Ascending aorta (tissue), 2 donors: ENCODE results near the gene SUGP2. TPM values are rescaled to one million over a fixed set of nuclear protein-coding genes. Genes with fewer than 3 reads are reported as not detected.
A peak's percentile ranks its signal among the peaks of the same experiment; 100 is the strongest.

ENCODE experiments used
- DNase-seq, 2 donors: peaks; one replicate each; pipeline ENCODE4 v3.0.0-alpha.2; 2019; ENCODE audit warnings: low spot score in 2 of 2
- H3K27ac ChIP-seq, 2 donors: fragments of 200-600 bp; sonication (generic); one replicate each; pipeline ENCODE4 v1.5.1; 2016 to 2017; ENCODE audit warnings: mild to moderate bottlenecking in 1 of 2
- H3K27me3 ChIP-seq: fragments of 200-600 bp; sonication (generic); one replicate; pipeline ENCODE4 v1.5.1; 2017
- H3K36me3 ChIP-seq, 2 donors: fragments of 200-600 bp; sonication (generic); one replicate each; pipeline ENCODE4 v1.5.1; 2016
- H3K4me1 ChIP-seq, 2 donors: fragments of 200-600 bp; sonication (generic); one replicate each; pipeline ENCODE4 v1.5.1; 2016 to 2017; ENCODE audit warnings: mild to moderate bottlenecking in 1 of 2
- H3K4me3 ChIP-seq, 2 donors: fragments of 200-600 bp; sonication (generic); one replicate each; pipeline ENCODE4 v1.5.1; 2016 to 2017; ENCODE audit warnings: mild to moderate bottlenecking in 1 of 2
- H3K9me3 ChIP-seq, 2 donors: fragments of 200-600 bp; sonication (generic); one replicate each; pipeline ENCODE4 v1.5.1; 2016
- intact Hi-C: fragments of 100-400 bp; cut with DNase I; formaldehyde crosslinking; loops from one replicate; pipeline ENCODE4 v1.15.1; 2023
- total RNA-seq: library from RNA; depleted of rRNA; stranded (reverse); fragments of >200 nt; gene quantifications from one replicate; pipeline ENCODE4 v1.1.0, GENCODE V29; 2016
- TF ChIP-seq, protein P1 (sequence below), 3 experiments: fragments of 200-600 bp in 2 of 3; fragments of 450-650 bp in 1 of 3; sonication (generic) in 2 of 3; IDR thresholded peaks; one replicate each; pipeline ENCODE4 v1.5.1; 2016 to 2019; ENCODE audit warnings: antibody characterized with exemption in 3 of 3, mild to moderate bottlenecking in 1 of 3, moderate library complexity in 1 of 3

SUGP2 gene
- total RNA-seq, 1 donor from 2014 or later, result 23.6 TPM

GRCh38 chr19:18972301-18972811 is 61.0 kb downstream of the SUGP2 start:
- TF ChIP-seq, protein P1, sequence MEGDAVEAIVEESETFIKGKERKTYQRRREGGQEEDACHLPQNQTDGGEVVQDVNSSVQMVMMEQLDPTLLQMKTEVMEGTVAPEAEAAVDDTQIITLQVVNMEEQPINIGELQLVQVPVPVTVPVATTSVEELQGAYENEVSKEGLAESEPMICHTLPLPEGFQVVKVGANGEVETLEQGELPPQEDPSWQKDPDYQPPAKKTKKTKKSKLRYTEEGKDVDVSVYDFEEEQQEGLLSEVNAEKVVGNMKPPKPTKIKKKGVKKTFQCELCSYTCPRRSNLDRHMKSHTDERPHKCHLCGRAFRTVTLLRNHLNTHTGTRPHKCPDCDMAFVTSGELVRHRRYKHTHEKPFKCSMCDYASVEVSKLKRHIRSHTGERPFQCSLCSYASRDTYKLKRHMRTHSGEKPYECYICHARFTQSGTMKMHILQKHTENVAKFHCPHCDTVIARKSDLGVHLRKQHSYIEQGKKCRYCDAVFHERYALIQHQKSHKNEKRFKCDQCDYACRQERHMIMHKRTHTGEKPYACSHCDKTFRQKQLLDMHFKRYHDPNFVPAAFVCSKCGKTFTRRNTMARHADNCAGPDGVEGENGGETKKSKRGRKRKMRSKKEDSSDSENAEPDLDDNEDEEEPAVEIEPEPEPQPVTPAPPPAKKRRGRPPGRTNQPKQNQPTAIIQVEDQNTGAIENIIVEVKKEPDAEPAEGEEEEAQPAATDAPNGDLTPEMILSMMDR (IDR thresholded peaks at IDR 0.05), result no peak
- H3K27ac ChIP-seq, result peak overlapping the region; percentile 56 to 62

GRCh38 chr19:18969931-18970659 is 63.2 kb downstream of the SUGP2 start:
- peak overlapping the region in 1 of 2 donors; percentile 26 for H3K27ac ChIP-seq
- TF ChIP-seq, protein P1 (IDR thresholded peaks at IDR 0.05), result no peak

More at GRCh38 chr19:18972301-18972811, 61.0 kb downstream of the SUGP2 start:
- no peaks in the 10 kb centered on the region for H3K9me3 ChIP-seq
- DNase-seq, result no peak
- no peaks in the 10 kb centered on the region for H3K27me3 ChIP-seq
- peaks cover 3 to 5% of the 10 kb centered on the region in 2 donors for H3K4me1 ChIP-seq
- intact Hi-C loops, result no loop called here
- no peak overlapping the region for H3K4me3 ChIP-seq
- H3K36me3 ChIP-seq, result no peaks in the 10 kb centered on the region

GRCh38 chr19:18967358-18968146 is 65.8 kb downstream of the SUGP2 start:
- intact Hi-C loops, result no loop called here
- TF ChIP-seq, protein P1 (IDR thresholded peaks at IDR 0.05), result no peak
- Histone ChIP-seq H3K4me1 (peaks cover under 1 to 3% of the 10 kb centered on the region in 2 donors), H3K36me3 (no peaks in the 10 kb centered on the region), H3K27me3 (no peaks in the 10 kb centered on the region), H3K27ac (peak overlapping the region in 1 of 2 donors; percentile 54), H3K4me3 (no peak overlapping the region), H3K9me3 (no peaks in the 10 kb centered on the region)
- peak; percentile 50 to 77 for DNase-seq

More at GRCh38 chr19:18969931-18970659, 63.2 kb downstream of the SUGP2 start:
- no peak for DNase-seq
- intact Hi-C loops, result no loop called here
- H3K4me3 ChIP-seq, result no peak overlapping the region
- H3K4me1 ChIP-seq, result peaks cover 3 to 5% of the 10 kb centered on the region in 2 donors
- no peaks in the 10 kb centered on the region for H3K27me3 ChIP-seq
- no peaks in the 10 kb centered on the region for H3K36me3 ChIP-seq
- H3K9me3 ChIP-seq, result no peaks in the 10 kb centered on the region

DNA sequence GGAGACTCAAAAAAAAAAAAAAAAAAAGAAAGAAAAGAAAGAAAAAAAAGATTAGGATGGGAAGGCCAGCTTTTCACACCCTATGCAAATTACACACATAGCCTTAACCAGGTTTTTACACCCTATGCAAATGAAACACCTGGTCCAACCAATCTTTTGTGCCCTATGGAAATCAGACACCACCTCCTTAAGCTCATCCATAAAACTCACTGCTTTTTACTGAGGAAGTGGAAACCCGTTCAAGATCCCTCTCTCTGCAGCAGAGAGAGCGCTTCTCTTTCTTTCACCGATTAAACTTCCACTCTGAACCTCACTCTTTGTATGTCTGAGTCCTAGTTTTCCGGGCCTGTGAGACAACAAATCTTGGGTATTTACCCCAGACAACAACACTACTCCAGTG is 67.0 kb downstream of the SUGP2 start:
- Histone ChIP-seq H3K27me3 (no peaks in the 10 kb centered on the region), H3K27ac (peak overlapping the region in 1 of 2 donors; percentile 54), H3K4me1 (peaks cover 0 to 3% of the 10 kb centered on the region in 2 donors), H3K9me3 (no peaks in the 10 kb centered on the region), H3K4me3 (no peak overlapping the region), H3K36me3 (no peaks in the 10 kb centered on the region)
- DNase-seq, result no peak
- TF ChIP-seq, protein P1 (IDR thresholded peaks at IDR 0.05), result no peak
- intact Hi-C loops, result no loop called here

GRCh38 chr19:18964121-18964520 is 69.2 kb downstream of the SUGP2 start:
- H3K4me1 ChIP-seq, result no peaks in the 10 kb centered on the region
- intact Hi-C loops, result no loop called here
- H3K27ac ChIP-seq, result no peak overlapping the region
- H3K36me3 ChIP-seq, result no peaks in the 10 kb centered on the region
- no peaks in the 10 kb centered on the region for H3K9me3 ChIP-seq
- DNase-seq, result no peak
- H3K4me3 ChIP-seq, result no peak overlapping the region
- H3K27me3 ChIP-seq, result no peaks in the 10 kb centered on the region
- TF ChIP-seq, protein P1 (IDR thresholded peaks at IDR 0.05), result no peak
